Hematopoietic multipotent progenitor cell treated with erythropoietin and hydrocortisone succinate and interleukin-3 and kit ligand, for 6 days (in vitro differentiated cells): ENCODE results near the gene MROH2A.

Source experiments
- DNase-seq: peaks from one replicate; pipeline ENCODE4 v3.0.0-alpha.2; 2015

Gene MROH2A

GRCh38 chr2:233819884-233820773, 42.0 kb downstream of the MROH2A start:
- no peak for DNase-seq

DNA sequence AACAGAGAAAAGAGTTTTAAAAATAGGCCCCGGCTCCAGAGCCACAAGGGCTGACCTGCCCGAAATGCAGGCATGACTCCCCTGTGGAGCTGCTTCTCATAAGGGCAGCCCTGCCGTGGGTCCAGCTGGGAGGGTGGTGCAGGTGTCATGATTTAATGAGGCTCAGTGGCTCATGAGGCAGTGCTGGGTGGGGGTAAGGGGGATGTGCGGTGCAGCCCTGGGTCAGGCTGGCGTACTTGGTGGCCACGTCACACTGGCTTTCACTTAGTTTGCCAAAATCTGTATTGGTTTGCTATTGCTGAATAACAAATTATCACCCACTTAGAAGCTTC, 42.6 kb downstream of the MROH2A start:
- DNase-seq: no peak

DNA sequence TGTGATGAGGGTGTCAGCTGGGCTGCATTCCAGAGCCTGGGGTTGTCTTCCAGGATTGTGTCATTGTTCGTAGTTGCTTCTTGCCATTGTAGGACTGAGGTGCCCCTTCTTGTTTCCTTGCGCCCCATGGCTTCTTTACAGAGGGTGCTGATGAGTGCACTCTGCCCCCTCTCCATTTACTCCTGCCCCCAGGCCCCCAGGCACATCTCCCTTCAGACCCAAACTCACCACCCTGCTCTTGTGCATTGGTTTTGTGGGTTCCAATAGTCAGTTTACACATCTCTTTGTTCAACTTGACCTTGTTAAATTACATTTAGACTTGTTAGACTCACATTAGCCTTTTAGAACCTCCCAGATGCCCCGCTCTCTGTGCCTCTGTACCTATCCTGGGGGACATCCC, 43.1 kb downstream of the MROH2A start:
- DNase-seq: no peak

DNA sequence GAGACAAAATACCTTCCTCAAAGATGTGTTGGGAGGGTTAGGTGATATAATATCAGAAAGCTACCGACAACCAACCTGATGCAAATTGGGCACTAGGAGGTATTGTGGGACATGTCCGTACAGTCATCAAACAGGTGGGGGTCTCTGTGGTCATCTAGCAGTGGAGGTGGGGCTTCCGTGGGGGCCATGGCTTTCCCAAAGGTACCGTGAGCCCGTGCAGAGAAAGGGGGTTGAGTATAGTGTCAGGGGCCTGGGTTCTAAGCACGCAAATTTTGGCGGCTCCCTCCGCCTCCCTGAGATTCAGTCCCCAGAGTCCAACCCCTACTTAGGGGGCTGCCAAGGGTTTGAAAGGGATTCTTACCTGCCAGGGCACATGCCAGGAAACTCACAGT, 43.6 kb downstream of the MROH2A start:
- DNase-seq: no peak

DNA sequence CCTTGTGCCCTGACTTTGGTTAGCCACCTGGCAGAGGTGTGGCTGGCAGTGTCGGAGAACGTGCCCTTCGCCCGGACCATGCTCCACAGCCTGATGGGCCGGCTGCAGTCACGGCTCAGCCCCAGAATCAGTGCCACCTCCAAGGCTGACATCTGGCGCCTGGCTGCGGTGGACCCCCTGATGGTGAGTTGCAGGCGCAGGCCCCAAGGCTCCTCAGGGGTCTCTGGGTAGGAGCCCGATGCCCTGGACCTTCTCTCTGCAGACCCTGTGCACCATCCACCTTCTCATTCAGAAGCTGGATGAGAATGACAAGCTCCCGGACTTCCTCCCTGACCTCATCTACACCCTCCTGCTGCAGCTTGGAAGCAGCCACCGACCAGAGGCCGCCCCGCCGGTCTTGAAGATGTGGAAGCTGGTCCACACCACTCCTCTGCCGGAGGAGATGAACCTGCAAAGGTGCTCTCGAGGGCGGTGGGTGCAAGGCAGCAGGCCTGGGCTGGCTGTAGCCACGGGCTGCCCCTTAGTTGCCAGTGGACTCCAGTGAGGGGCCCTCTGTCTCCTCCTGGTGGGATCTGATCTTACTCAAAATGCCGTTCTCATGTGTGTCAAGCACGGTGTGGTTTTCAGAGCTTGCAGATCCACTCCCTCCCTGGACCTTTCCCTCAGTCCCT, 44.1 kb downstream of the MROH2A start:
- DNase-seq: no peak

- peak; percentile 74 for DNase-seq
These were observed 44.9 kb downstream of the MROH2A start for GRCh38 chr2:233822781-233823730.

- DNase-seq: no peak
These were observed 45.6 kb downstream of the MROH2A start for GRCh38 chr2:233823731-233824121.

- DNase-seq: no peak
These were observed 46.2 kb downstream of the MROH2A start for GRCh38 chr2:233824373-233824772.

DNA sequence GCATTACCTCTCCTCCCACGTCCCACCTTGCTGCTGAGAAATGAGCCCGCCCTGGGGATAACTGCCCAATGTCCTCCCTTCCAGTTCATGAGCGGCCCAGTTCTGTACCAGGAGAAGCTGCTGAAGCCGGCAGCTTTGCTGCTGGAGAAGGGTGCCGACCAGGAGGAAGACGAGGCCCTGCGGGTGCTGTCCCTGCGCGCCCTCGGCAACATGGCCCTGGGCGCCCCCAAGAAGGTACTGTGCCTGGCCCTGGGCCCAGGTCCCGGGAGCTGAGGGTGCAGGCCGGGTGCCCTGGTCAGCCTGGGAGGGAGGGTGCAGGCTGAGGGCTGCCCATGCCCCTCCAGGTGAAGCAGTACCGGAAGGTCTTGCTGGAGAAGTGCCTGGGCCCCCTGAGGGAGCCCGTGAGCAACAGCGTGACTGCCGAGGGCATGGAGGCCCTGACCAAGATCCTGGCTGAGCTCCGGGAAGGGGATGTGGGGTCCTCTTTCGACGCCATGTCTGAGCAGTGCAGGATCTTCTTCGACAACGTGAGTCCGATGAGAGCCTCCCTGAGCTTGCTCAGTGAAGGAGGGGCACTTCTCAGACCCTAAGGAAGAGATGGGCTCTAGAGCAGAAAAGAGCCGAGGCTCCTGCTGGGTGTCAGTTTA, 50.5 kb downstream of the MROH2A start:
- DNase-seq: no peak

GRCh38 chr2:233829193-233830110, 51.3 kb downstream of the MROH2A start:
- DNase-seq: no peak

GRCh38 chr2:233830111-233830802, 52.1 kb downstream of the MROH2A start:
- DNase-seq: no peak

- DNase-seq: no peak
These were observed 53.0 kb downstream of the MROH2A start for GRCh38 chr2:233831011-233831721.

DNA sequence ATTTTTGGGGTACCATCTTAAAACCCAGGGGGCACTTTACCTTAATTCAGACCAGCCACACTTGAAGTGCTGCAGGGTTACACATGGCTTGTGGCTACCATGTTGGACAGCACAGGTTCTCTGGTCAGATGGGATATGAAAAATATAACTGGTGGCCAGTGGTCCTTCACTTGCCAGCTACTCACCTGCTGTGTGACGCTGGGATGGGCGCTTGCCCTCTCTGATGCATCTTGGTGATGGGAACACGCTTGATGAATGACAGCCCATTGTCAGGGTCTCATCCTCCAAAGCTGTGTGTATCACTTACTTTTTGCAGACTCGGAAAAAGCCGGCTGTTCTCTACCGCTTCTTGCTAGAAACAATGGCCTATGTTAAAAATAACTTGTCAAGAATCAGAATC, 53.7 kb downstream of the MROH2A start:
- no peak for DNase-seq

DNA sequence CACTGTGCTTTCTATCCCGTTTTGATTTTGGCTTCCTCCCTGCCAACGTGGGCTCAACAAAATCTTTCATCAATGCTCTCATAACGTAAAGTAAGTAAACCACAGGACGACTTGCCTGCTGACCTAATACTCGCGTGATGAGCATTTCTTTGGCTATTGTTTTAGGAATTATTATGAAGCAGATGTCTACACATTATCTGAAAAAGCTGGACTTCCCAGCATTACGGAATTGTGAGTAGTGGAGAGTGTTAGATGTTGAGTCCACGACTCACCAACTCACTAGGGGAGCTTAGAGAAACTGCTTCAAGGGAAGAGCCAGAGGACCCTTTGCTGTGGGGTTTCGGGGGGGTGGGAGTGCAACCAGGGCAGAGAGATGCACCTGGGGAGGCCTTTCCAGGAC, 54.3 kb downstream of the MROH2A start:
- no peak for DNase-seq

DNA sequence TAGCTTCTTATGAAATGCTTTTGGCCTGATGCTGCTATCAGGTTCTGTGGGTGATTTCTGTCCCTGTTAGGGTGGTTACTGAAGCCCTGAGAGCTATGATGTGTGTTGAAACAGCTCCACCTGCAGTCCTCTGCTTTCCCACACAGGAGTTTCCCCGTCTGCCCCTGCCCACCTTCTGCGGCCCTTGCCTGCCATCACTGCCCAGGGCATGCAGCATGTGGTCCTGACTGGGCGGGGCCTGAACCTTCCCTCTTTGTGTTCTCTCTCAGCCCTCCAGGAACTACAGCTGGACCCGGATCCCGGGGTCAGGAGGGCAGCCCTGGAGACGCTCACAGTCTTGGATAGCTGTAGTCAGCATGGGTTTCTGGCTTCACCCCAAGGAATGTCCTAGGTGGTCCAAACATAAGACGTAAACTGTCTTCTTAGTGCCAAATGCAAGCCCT, 54.8 kb downstream of the MROH2A start:
- DNase-seq: peak; percentile 72

DNA sequence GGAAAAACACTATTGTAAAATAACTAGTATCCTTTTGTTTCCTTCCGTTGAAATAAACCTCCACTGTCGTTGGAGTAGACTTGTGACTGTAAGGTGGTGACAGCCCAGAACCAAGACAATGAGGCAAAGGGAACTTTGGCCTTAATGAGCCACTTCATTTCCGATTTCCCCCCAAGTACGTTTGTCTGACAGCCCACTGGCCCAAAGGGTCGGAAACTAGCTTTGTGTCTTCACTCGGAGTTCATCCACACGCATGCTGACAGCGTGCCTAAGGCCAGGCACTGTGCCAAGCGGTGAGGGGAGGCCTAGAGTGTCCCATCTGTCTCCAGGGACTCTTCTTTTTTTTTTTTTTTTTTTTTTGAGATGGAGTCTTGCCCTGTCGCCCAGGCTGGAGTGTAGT, 55.2 kb downstream of the MROH2A start:
- no peak for DNase-seq

- DNase-seq: no peak
These were observed 57.4 kb downstream of the MROH2A start for GRCh38 chr2:233835230-233836186.

DNA sequence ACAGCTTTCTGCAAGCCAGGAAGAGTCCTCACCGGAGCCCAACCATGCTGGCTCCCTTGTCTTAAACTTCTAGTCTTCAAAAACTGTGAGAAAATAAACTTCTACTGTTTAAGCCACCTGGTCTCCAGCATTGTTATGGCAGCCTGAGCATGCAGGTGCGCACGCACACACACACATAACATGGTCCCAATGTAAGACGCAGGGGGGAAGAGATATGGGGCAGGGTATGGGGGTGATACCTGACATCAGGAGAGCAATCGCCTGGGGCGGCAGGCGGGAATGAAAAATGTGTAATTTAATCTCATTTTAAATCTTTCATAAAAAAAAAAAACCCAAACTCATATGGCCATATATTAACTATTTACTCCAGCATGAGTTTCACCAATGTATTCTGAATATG, 58.2 kb downstream of the MROH2A start:
- DNase-seq: no peak

- DNase-seq: no peak
These were observed 59.6 kb downstream of the MROH2A start for GRCh38 chr2:233837694-233838229.
